Testis (tissue), 3 donors: Measurements from ENCODE around the gene TCERG1L. TPM values are rescaled to one million over a fixed set of nuclear protein-coding genes. Genes with fewer than 3 reads are reported as not detected.

Source experiments
- DNase-seq: peaks from one replicate; pipeline ENCODE4 v3.0.0-alpha.2; 2019
- H3K27ac ChIP-seq, 2 donors: fragments of 200-600 bp; sonication (generic); one replicate each; pipeline ENCODE4 v1.5.1; 2019
- H3K27me3 ChIP-seq: fragments of 200-600 bp; sonication (generic); one replicate; pipeline ENCODE4 v1.5.1; 2019
- H3K36me3 ChIP-seq: fragments of 200-600 bp; sonication (generic); one replicate; pipeline ENCODE4 v1.5.1; 2017; ENCODE audit warnings: low read depth; ENCODE audit errors: missing control alignments
- H3K4me1 ChIP-seq: fragments of 200-600 bp; sonication (generic); one replicate; pipeline ENCODE4 v1.5.1; 2019
- H3K4me3 ChIP-seq, 2 donors: fragments of 200-600 bp; sonication (generic); one replicate each; pipeline ENCODE4 v1.5.1; 2017 to 2019
- H3K9me3 ChIP-seq: fragments of 200-600 bp; sonication (generic); one replicate; pipeline ENCODE4 v1.5.1; 2017
- CTCF ChIP-seq, 3 experiments: fragments of 450-650 bp in 2 of 3; fragments of 200-600 bp in 1 of 3; sonication (generic) in 1 of 3; IDR thresholded peaks; one replicate each; pipeline ENCODE4 v1.5.1; 2016 to 2019; ENCODE audit warnings: antibody characterized with exemption in 3 of 3, mild to moderate bottlenecking in 2 of 3, moderate library complexity in 1 of 3
- POLR2A ChIP-seq: fragments of 450-650 bp; IDR thresholded peaks from one replicate; pipeline ENCODE4 v1.6.1; 2017; ENCODE audit warnings: antibody characterized with exemption, mild to moderate bottlenecking, moderate library complexity
- WGBS, 2 donors: methylation state at CpG; one replicate each; pipeline ENCODE4 v1.1.5; 2018; 5-methylcytosine and 5-hydroxymethylcytosine counted together
- intact Hi-C: fragments of 100-400 bp; cut with DNase I; formaldehyde crosslinking; loops from one replicate; pipeline ENCODE4 v1.15.1; 2023; ENCODE audit warnings: low total_unique reads
- polyA plus RNA-seq: library from polyadenylated mRNA; stranded (reverse); fragments of 350-450 nt; fragmentation: Illumina TruSeq; extraction: RNeasy Lipid Tissue Mini Kit (QIAGEN cat#74804); gene quantifications from one replicate; pipeline ENCODE4 v1.2.3, GENCODE V29; 2014; ENCODE audit warnings: low read depth, low replicate concordance; ENCODE audit not compliant: insufficient read depth
- total RNA-seq, 2 donors: library from RNA; depleted of rRNA; stranded (reverse); fragments of >200 nt; gene quantifications; one replicate each; pipeline ENCODE4 v1.2.3, GENCODE V29; 2016

TCERG1L gene
- total and polyA plus RNA-seq, 3 donors from 2014 or later: 3.0 to 8.3 (median 7.7) TPM

DNA sequence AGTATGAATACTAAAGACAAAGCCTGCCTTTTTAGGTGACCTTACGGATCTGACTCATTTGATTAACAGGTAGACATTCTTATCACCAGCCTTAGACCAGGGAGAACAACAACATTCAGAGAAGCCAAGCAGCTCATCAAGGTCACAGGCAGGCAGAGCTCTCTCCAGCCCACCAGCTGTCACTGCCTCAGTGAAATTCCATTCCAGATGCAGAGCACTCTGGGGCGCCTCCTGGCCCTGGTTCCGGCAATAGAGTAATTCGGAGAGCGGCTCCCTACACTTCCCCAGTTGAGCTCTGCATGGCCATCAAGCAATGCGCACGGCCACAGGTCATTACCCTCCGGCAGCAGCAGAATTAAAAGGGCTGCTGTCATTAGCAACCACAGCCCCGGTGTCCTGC lies 164.7 kb downstream of the TCERG1L start:
- intact Hi-C loops: no loop called here
- no peak for DNase-seq
- Histone ChIP-seq H3K4me3 (no peak overlapping the region), H3K4me1 (peaks cover 9% of the 10 kb centered on the region), H3K27me3 (no peaks in the 10 kb centered on the region), H3K27ac (no peak overlapping the region), H3K36me3 (no peaks in the 10 kb centered on the region), H3K9me3 (no peaks in the 10 kb centered on the region)
- 41 to 65% methylated on average over 8 to 9 of the region's 9 CpGs for WGBS, 2 donors
- no peak for TF ChIP-seq POLR2A

GRCh38 chr10:131145756-131146155 lies 165.8 kb downstream of the TCERG1L start:
- WGBS, 2 donors: 57 to 62% methylated on average over 6 of the region's 6 CpGs
- peaks cover 9% of the 10 kb centered on the region for H3K4me1 ChIP-seq
- H3K36me3 ChIP-seq: no peaks in the 10 kb centered on the region
- H3K4me3 ChIP-seq: no peak overlapping the region
- DNase-seq: no peak
- no peak overlapping the region for H3K27ac ChIP-seq
- no peaks in the 10 kb centered on the region for H3K27me3 ChIP-seq
- TF ChIP-seq POLR2A: no peak
- TF ChIP-seq CTCF (IDR thresholded peaks at IDR 0.05): no peak
- no peaks in the 10 kb centered on the region for H3K9me3 ChIP-seq
- intact Hi-C loops: no loop called here

DNA sequence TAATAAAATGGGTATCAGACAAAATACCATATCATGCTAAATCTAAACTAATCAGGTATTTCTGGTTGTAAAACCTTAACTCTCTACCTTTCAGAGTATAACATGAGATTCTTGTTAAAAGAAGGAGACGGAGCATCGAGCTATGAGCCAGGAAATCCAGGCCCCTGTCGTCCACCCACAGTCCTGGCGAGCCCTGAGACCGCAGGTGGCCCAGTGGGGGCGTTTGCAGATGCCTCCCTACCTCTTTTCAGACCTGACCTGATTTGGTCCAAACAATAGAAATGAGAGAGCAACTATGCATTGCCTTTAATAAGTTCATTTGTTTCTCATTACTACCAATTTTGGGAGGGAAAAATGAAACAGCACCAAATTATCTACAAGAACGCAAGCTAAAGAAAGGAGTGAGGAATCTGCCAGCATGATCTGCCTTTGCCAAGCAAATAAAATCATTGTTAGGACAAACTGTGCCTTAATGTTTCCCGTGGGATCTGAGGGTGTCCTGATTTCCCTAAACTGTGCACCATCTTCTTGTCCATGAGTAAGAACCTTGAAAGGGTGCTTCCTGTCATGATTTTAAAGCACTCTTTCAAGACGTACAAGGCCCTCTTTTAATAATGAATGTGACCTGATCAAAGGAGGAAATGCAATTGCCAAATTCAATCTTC lies 166.7 kb downstream of the TCERG1L start:
- Histone ChIP-seq H3K27ac (no peak overlapping the region), H3K4me3 (no peak overlapping the region), H3K9me3 (no peaks in the 10 kb centered on the region), H3K27me3 (no peaks in the 10 kb centered on the region), H3K4me1 (peaks cover 9% of the 10 kb centered on the region), H3K36me3 (no peaks in the 10 kb centered on the region)
- WGBS, 2 donors: 58 to 69% methylated on average over 9 of the region's 9 CpGs
- no peak for DNase-seq
- TF ChIP-seq POLR2A: no peak
- no peak for TF ChIP-seq CTCF (IDR thresholded peaks at IDR 0.05)
- intact Hi-C loops: no loop called here

GRCh38 chr10:131144196-131144595 lies 167.3 kb downstream of the TCERG1L start:
- no peak for TF ChIP-seq CTCF (IDR thresholded peaks at IDR 0.05)
- no peak for TF ChIP-seq POLR2A
- Histone ChIP-seq H3K4me3 (no peak overlapping the region), H3K27me3 (no peaks in the 10 kb centered on the region), H3K9me3 (no peaks in the 10 kb centered on the region), H3K36me3 (no peaks in the 10 kb centered on the region), H3K4me1 (peaks cover 9% of the 10 kb centered on the region), H3K27ac (no peak overlapping the region)
- intact Hi-C loops: no loop called here
- WGBS, 2 donors: 73 to 88% methylated on average over 13 of the region's 13 CpGs
- DNase-seq: no peak

DNA sequence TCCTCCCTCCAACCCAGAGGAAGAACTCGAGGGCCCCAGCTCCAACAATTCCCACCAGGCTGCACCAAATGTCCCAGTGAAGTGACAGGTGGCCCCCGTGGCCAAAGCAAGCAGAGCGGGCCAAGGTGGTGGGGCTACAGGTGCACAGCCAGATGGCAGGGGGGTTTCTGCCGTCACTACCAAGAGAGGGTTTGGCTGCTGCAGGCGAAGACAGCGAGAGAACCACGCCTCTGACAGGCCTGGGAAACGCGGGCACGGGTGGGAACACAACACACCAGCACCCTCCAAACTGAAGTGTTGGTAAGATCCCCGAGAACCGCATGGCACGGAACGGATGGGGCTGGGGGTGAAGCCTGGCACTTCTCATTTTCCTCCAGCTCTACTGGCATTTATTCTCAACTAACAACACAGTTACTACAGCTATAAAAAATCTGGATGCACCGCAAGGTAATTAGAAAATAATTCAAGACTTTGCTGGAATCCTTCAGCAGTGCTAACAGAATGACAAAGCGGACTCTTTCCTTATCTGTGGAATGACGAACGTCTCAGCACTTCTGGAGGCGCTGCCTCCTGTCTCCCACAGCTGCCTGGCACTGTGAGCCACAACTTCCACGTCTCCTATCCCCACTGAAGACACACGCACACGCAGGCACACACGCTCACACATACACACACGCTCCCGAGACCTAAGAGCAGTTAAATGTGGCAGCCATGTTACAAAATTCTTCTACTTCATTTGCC lies 167.9 kb downstream of the TCERG1L start:
- no peaks in the 10 kb centered on the region for H3K27me3 ChIP-seq
- TF ChIP-seq CTCF (IDR thresholded peaks at IDR 0.05): no peak
- no peak for TF ChIP-seq POLR2A
- 78 to 87% methylated on average over 24 to 25 of the region's 25 CpGs for WGBS, 2 donors
- no peak for DNase-seq
- H3K36me3 ChIP-seq: no peaks in the 10 kb centered on the region
- H3K9me3 ChIP-seq: no peaks in the 10 kb centered on the region
- intact Hi-C loops: no loop called here
- no peak overlapping the region for H3K27ac ChIP-seq
- no peak overlapping the region for H3K4me3 ChIP-seq
- H3K4me1 ChIP-seq: peaks cover 9% of the 10 kb centered on the region
